ENCODE results near the gene HOXA5. TPM values are rescaled to one million over a fixed set of nuclear protein-coding genes. Genes with fewer than 3 reads are reported as not detected.

HOXA5 gene
- total RNA-seq, 2 experiments from 2014 or later = 3.4 to 7.4 TPM

DNA sequence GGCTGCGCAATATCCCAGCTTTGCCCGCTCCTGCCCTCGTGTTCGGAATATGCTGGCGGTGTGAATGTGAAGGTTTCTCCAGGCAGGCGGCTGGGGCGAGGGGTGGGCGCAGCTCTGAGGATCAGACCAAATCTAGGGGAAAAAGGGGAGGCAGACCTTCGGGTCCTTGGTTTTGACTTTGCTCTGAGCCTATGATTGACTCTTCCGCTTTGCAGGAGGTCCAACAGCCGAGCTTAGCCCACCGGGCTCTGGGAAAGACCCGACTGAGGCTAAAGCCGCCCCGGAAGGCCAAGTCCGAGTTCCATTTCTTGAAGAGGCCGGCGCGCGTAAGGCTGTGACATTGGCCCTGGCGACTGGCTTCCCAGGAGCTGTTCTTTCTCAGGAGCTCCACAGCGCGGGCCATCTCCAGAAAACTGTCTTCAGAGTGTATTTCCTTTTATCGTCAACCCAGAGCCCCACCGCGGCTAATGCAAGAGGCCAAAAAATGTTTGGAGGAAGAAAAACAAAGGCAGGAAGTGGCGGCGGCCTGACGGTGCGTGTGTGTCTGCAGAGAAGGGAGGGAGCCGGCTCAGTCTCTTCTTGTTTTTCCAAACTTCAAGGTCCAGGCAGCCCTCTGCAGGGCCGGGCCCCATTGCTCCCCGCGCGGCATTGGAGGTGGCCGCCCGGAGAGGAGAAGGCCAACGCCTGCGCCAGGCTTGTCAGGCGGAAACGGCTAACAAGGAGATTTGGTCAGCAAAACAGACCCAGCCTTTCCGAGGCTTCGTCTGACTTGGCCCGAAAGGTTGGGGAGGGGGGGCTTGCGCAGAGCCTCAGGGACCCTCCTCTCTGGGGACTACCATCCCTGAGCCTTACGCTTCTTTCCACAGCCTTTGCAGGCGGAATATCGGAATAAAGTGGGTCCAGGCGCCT, 45.2 kb upstream of the HOXA5 start:
- Histone ChIP-seq H2AFZ (ENCODE audit: low read length) (no peak overlapping the region), H3K4me3 (ENCODE audit: low read depth, low read length, poor library complexity, severe bottlenecking) (no peak overlapping the region), H3K79me2 (ENCODE audit: insufficient read depth, low read depth, low read length) (no peaks in the 10 kb centered on the region), H3K27ac (ENCODE audit: low read depth, low read length, poor library complexity, severe bottlenecking) (no peak overlapping the region), H3K9me2 (ENCODE audit: insufficient read depth, low read length) (no peaks in the 10 kb centered on the region), H3K4me1 (ENCODE audit: insufficient read depth, low read length, poor library complexity, severe bottlenecking) (no peaks in the 10 kb centered on the region), H4K20me1 (ENCODE audit: insufficient read depth, low read length) (no peaks in the 10 kb centered on the region), H3K9me3 (ENCODE audit: low read length) (no peaks in the 10 kb centered on the region), H3K36me3 (ENCODE audit: insufficient read depth, low read length) (no peaks in the 10 kb centered on the region), H3K4me2 (ENCODE audit: low read length) (no peak overlapping the region)
- POLR2A ChIA-PET = no interaction called here
- no TSS peak for BruUV-seq (replicated peaks)
- intact Hi-C loops (cut with micrococcal nuclease; ENCODE audit: unreplicated experiment) = no loop called here
- no peak for TF ChIP-seq CTCF (conservative IDR thresholded peaks at IDR 0.05; ENCODE audit: low read length)
- no peak for TF ChIP-seq EZH2phosphoT487 (IDR thresholded peaks at IDR 0.05; ENCODE audit: borderline replicate concordance, low read depth, low read length)
- CTCF ChIA-PET (ENCODE audit: unreplicated experiment) = no interaction called here
- no peak for DNase-seq (ENCODE audit: low spot score)

DNA sequence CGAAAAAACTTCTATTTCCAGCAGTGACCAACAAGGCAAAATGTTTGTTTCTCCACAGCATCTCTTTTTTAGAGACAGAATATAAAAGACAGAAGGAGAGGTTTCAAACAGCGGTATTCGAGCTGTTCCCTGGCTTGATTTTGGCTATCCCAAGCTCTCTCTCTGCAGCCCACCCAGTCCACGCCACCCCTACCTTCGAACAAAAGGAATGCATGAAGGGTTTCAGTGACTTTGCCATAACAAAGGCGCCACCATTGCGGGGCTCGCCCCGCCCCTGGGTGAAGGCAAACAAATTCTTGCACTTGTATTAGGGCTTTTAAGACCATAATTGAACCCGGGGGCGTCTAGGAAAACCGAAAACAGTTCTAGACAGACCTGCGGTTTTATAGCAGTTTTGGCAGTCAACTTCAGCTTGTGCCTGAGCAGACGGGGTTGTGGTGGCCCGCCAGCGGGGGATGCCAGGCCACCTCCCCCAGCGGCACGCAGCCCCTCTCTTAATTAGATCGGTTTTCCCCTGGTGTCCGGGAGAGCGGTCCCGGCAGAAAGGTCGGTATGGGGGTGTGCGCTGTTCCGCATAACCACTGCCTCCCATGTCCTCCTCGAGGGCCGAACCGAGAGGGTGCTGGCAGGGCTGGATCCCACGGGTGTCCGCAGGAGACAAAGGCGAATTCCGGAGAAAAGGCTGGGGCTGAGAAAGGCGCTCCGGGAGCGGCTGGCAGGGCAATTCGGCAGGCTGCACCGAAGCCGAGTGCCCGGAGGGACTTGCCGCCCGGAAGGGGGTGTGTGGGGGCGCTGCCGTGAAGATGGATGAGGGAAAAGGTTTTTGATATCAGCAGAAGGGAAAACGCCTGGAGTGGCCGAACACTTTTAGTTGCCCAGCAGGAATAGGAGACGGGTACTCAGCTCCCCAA, 44.2 kb upstream of the HOXA5 start:
- no peaks in the 10 kb centered on the region for H3K4me1 ChIP-seq (ENCODE audit: insufficient read depth, low read length, poor library complexity, severe bottlenecking)
- no peaks in the 10 kb centered on the region for H3K9me2 ChIP-seq (ENCODE audit: insufficient read depth, low read length)
- DNase-seq (ENCODE audit: low spot score) = no peak
- H2AFZ ChIP-seq (ENCODE audit: low read length) = no peak overlapping the region
- no peak overlapping the region for H3K4me2 ChIP-seq (ENCODE audit: low read length)
- H3K4me3 ChIP-seq (ENCODE audit: low read depth, low read length, poor library complexity, severe bottlenecking) = no peak overlapping the region
- H3K9me3 ChIP-seq (ENCODE audit: low read length) = no peaks in the 10 kb centered on the region
- no TSS peak for BruUV-seq (replicated peaks)
- no peaks in the 10 kb centered on the region for H4K20me1 ChIP-seq (ENCODE audit: insufficient read depth, low read length)
- POLR2A ChIA-PET = interaction anchor here (0.6 kb wide), 1 partner anchor 338 kb away, joined by 4 read pairs; no protein-coding TSS in a partner anchor
- no peaks in the 10 kb centered on the region for H3K79me2 ChIP-seq (ENCODE audit: insufficient read depth, low read depth, low read length)
- CTCF ChIA-PET (ENCODE audit: unreplicated experiment) = no interaction called here
- intact Hi-C loops (cut with micrococcal nuclease; ENCODE audit: unreplicated experiment) = no loop called here
- TF ChIP-seq EZH2phosphoT487 (IDR thresholded peaks at IDR 0.05; ENCODE audit: borderline replicate concordance, low read depth, low read length) (no peak), CTCF (conservative IDR thresholded peaks at IDR 0.05; ENCODE audit: low read length) (no peak)
- H3K27ac ChIP-seq (ENCODE audit: low read depth, low read length, poor library complexity, severe bottlenecking) = no peak overlapping the region
- no peaks in the 10 kb centered on the region for H3K36me3 ChIP-seq (ENCODE audit: insufficient read depth, low read length)

Measured in OCI-LY7 (cell line).